Measurements from ENCODE around the gene ZBTB46.
A peak's percentile ranks its signal among the peaks of the same experiment; 100 is the strongest.

Gene ZBTB46

GRCh38 chr20:63709149-63709527, 121.9 kb downstream of the ZBTB46 start:
- peaks cover 5% of the 10 kb centered on the region for H3K36me3 ChIP-seq (ENCODE audit: control insufficient read depth, insufficient read depth, low read length)
- H3K9ac ChIP-seq (ENCODE audit: low read length): peak overlapping the region; percentile 80
- peaks cover 16% of the 10 kb centered on the region for H3K4me1 ChIP-seq (ENCODE audit: control insufficient read depth, insufficient read depth, low read length)
- H3K9me3 ChIP-seq (ENCODE audit: control insufficient read depth, low read length): no peaks in the 10 kb centered on the region
- H3K4me3 ChIP-seq (ENCODE audit: low read length): no peak overlapping the region
- H3K27me3 ChIP-seq (ENCODE audit: control insufficient read depth, insufficient read depth, low read length): no peaks in the 10 kb centered on the region

- Histone ChIP-seq H3K4me1 (ENCODE audit: control insufficient read depth, insufficient read depth, low read length) (peaks cover 16% of the 10 kb centered on the region), H3K36me3 (ENCODE audit: control insufficient read depth, insufficient read depth, low read length) (peaks cover 6% of the 10 kb centered on the region), H3K9ac (ENCODE audit: low read length) (peak overlapping the region; percentile 80), H3K9me3 (ENCODE audit: control insufficient read depth, low read length) (no peaks in the 10 kb centered on the region), H3K27me3 (ENCODE audit: control insufficient read depth, insufficient read depth, low read length) (no peaks in the 10 kb centered on the region), H3K4me3 (ENCODE audit: low read length) (peak overlapping the region; percentile 71)
These were observed 122.5 kb downstream of the ZBTB46 start for GRCh38 chr20:63708301-63709148.

DNA sequence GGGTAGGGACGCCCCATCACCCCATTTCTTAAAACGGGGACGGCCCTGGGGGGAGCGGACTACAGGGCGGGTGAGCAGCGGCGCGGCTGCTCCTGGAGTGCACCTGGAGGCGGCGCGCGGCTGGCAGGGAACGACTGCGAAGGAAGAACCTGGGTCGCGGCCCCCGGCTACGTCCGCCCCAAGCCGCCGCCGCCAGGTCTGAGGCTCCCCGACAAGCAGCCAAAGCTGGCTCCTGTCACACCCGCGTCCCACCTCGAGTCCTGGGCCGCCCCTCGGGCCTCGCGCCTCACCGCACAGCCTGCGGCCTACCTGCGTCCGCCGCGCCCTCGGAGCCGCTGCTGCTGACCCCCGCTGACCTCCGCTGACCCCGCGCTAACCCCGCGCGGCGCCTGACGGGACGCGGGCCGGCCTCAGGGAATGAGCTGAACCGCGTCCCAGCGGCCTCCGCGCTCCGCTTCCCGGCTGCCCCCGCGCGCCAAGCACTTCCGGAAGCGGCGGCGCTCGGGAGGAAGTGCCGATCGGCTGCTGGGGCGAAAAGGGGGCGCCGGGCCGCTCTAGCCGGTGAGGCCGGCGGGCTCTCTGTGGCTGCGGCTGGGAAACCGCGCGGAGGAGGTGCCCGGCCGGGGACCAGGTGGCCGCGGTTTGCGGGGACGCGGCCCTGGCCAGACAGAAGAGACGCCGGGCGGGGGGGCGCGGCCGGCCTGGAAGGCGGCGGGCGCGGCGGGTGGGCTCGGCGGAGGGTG, 123.3 kb downstream of the ZBTB46 start, which contains the start of the genes ARFRP1 and ZGPAT:
Gene ARFRP1, minus strand, starts transcription at position 419 of the 743 bp plus-strand sequence. CDS start 885 bp downstream, outside the sequence.
Gene ZGPAT, plus strand, starts transcription at position 482 of the 743 bp plus-strand sequence. CDS start 542 bp downstream, outside the sequence.
- Histone ChIP-seq H3K27me3 (ENCODE audit: control insufficient read depth, insufficient read depth, low read length) (no peaks in the 10 kb centered on the region), H3K4me1 (ENCODE audit: control insufficient read depth, insufficient read depth, low read length) (peaks cover 16% of the 10 kb centered on the region), H3K4me3 (ENCODE audit: low read length) (peak within 1 kb of the TSS; percentile 71), H3K36me3 (ENCODE audit: control insufficient read depth, insufficient read depth, low read length) (peaks cover 6% of the 10 kb centered on the region), H3K9ac (ENCODE audit: low read length) (peak within 1 kb of the TSS; percentile 80), H3K9me3 (ENCODE audit: control insufficient read depth, low read length) (no peaks in the 10 kb centered on the region)

- no peaks in the 10 kb centered on the region for H3K9me3 ChIP-seq (ENCODE audit: control insufficient read depth, low read length)
- H3K4me1 ChIP-seq (ENCODE audit: control insufficient read depth, insufficient read depth, low read length): peaks cover 16% of the 10 kb centered on the region
- peaks cover 6% of the 10 kb centered on the region for H3K36me3 ChIP-seq (ENCODE audit: control insufficient read depth, insufficient read depth, low read length)
- H3K9ac ChIP-seq (ENCODE audit: low read length): peak overlapping the region; percentile 80
- no peaks in the 10 kb centered on the region for H3K27me3 ChIP-seq (ENCODE audit: control insufficient read depth, insufficient read depth, low read length)
- no peak overlapping the region for H3K4me3 ChIP-seq (ENCODE audit: low read length)
These were observed 124.1 kb downstream of the ZBTB46 start for GRCh38 chr20:63706852-63707557.

GRCh38 chr20:63706027-63706695, 124.9 kb downstream of the ZBTB46 start:
- peaks cover 16% of the 10 kb centered on the region for H3K4me1 ChIP-seq (ENCODE audit: control insufficient read depth, insufficient read depth, low read length)
- peak overlapping the region; percentile 80 for H3K9ac ChIP-seq (ENCODE audit: low read length)
- H3K36me3 ChIP-seq (ENCODE audit: control insufficient read depth, insufficient read depth, low read length): peaks cover 6% of the 10 kb centered on the region
- H3K4me3 ChIP-seq (ENCODE audit: low read length): no peak overlapping the region
- H3K9me3 ChIP-seq (ENCODE audit: control insufficient read depth, low read length): no peaks in the 10 kb centered on the region
- H3K27me3 ChIP-seq (ENCODE audit: control insufficient read depth, insufficient read depth, low read length): no peaks in the 10 kb centered on the region

GRCh38 chr20:63705232-63706026, 125.6 kb downstream of the ZBTB46 start:
- Histone ChIP-seq H3K36me3 (ENCODE audit: control insufficient read depth, insufficient read depth, low read length) (peaks cover 6% of the 10 kb centered on the region), H3K9ac (ENCODE audit: low read length) (no peak overlapping the region), H3K4me1 (ENCODE audit: control insufficient read depth, insufficient read depth, low read length) (peaks cover 16% of the 10 kb centered on the region), H3K27me3 (ENCODE audit: control insufficient read depth, insufficient read depth, low read length) (no peaks in the 10 kb centered on the region), H3K9me3 (ENCODE audit: control insufficient read depth, low read length) (no peaks in the 10 kb centered on the region), H3K4me3 (ENCODE audit: low read length) (no peak overlapping the region)

DNA sequence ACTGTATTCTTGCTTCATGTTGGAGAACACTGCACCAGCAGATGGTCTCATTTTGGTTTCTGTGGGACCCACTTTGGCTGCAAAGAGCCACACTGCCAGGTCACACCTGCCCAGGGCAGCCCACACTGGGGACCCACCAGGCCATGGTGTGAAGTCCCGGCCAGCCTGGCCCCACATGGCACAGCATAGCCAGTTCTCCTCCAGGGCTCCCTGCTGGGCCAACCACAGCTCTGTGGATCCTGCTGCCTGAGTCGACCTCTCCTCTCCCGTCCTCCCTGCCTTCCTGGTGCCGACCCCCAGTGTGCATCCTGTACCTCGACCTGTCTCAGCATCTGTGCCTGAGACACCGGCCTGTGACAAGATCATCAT, 126.3 kb downstream of the ZBTB46 start:
- peaks cover 6% of the 10 kb centered on the region for H3K36me3 ChIP-seq (ENCODE audit: control insufficient read depth, insufficient read depth, low read length)
- H3K4me3 ChIP-seq (ENCODE audit: low read length): no peak overlapping the region
- H3K9me3 ChIP-seq (ENCODE audit: control insufficient read depth, low read length): no peaks in the 10 kb centered on the region
- no peaks in the 10 kb centered on the region for H3K27me3 ChIP-seq (ENCODE audit: control insufficient read depth, insufficient read depth, low read length)
- H3K9ac ChIP-seq (ENCODE audit: low read length): no peak overlapping the region
- peaks cover 16% of the 10 kb centered on the region for H3K4me1 ChIP-seq (ENCODE audit: control insufficient read depth, insufficient read depth, low read length)

- Histone ChIP-seq H3K4me3 (ENCODE audit: low read length) (no peak overlapping the region), H3K9ac (ENCODE audit: low read length) (no peak overlapping the region), H3K27me3 (ENCODE audit: control insufficient read depth, insufficient read depth, low read length) (no peaks in the 10 kb centered on the region), H3K36me3 (ENCODE audit: control insufficient read depth, insufficient read depth, low read length) (peaks cover 6% of the 10 kb centered on the region), H3K9me3 (ENCODE audit: control insufficient read depth, low read length) (no peaks in the 10 kb centered on the region), H3K4me1 (ENCODE audit: control insufficient read depth, insufficient read depth, low read length) (peaks cover 19% of the 10 kb centered on the region)
These were observed 126.9 kb downstream of the ZBTB46 start for GRCh38 chr20:63703976-63704748.

DNA sequence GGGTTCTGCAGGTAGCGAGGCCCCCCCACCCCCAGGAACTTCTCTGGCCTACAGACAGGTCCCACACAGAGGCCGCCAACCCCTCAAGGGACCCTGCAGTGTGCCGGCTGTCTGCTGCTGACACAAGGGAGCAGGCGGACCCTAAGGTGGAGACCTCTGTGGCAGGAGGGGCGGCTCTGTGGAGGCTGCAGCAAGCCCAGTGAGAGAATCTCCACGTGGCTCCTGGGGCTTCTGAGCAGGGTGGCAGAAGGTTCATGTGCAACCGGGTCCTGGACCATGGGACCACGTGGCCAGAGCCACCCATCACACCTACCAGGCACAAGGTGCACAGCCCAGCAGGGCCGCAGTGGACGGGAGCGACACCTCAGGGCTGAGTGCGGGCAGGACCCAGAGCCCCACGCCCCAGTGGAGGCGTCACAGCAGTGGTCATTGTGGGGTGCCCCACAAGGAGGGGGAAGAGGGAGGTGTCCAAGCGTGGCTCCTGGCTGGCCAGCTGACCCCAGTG, 127.5 kb downstream of the ZBTB46 start:
- no peak overlapping the region for H3K9ac ChIP-seq (ENCODE audit: low read length)
- peaks cover 14% of the 10 kb centered on the region for H3K4me1 ChIP-seq (ENCODE audit: control insufficient read depth, insufficient read depth, low read length)
- H3K4me3 ChIP-seq (ENCODE audit: low read length): no peak overlapping the region
- H3K36me3 ChIP-seq (ENCODE audit: control insufficient read depth, insufficient read depth, low read length): peaks cover 6% of the 10 kb centered on the region
- no peaks in the 10 kb centered on the region for H3K27me3 ChIP-seq (ENCODE audit: control insufficient read depth, insufficient read depth, low read length)
- no peaks in the 10 kb centered on the region for H3K9me3 ChIP-seq (ENCODE audit: control insufficient read depth, low read length)

- Histone ChIP-seq H3K4me3 (ENCODE audit: low read length) (no peak overlapping the region), H3K36me3 (ENCODE audit: control insufficient read depth, insufficient read depth, low read length) (peaks cover 6% of the 10 kb centered on the region), H3K9ac (ENCODE audit: low read length) (no peak overlapping the region), H3K9me3 (ENCODE audit: control insufficient read depth, low read length) (no peaks in the 10 kb centered on the region), H3K4me1 (ENCODE audit: control insufficient read depth, insufficient read depth, low read length) (peaks cover 14% of the 10 kb centered on the region), H3K27me3 (ENCODE audit: control insufficient read depth, insufficient read depth, low read length) (no peaks in the 10 kb centered on the region)
These were observed 128.2 kb downstream of the ZBTB46 start for GRCh38 chr20:63702751-63703470.

All from mucosa of stomach (tissue), 1 donor.